Hepatocyte (in vitro differentiated cells): ENCODE measurements around the gene MBD5. TPM values are rescaled to one million over a fixed set of nuclear protein-coding genes. Genes with fewer than 3 reads are reported as not detected.
"Not testable (repeated sequence)": the region's sequence is repeated elsewhere in the genome, so short reads cannot be mapped to it uniquely, and the experiment has no call there.

Experiments used
- DNase-seq: peaks from one replicate; pipeline ENCODE4 v3.0.0-alpha.2; 2016; ENCODE audit warnings: low spot score
- H2AFZ ChIP-seq: fragments of 200-600 bp; sonication (generic); 2 replicates; pipeline ENCODE4 v1.6.0; 2016; ENCODE audit warnings: antibody characterized with exemption, mild to moderate bottlenecking
- H3K27ac ChIP-seq: fragments of 200-600 bp; sonication (generic); 2 replicates; pipeline ENCODE4 v1.5.1; 2016; ENCODE audit warnings: mild to moderate bottlenecking
- H3K27me3 ChIP-seq: fragments of 200-600 bp; sonication (generic); 2 replicates; pipeline ENCODE4 v1.6.1; 2016
- H3K36me3 ChIP-seq: fragments of 200-600 bp; sonication (generic); replicated peaks from 2 replicates; pipeline ENCODE4 v1.5.1; 2016; ENCODE audit warnings: low read depth; ENCODE audit not compliant: insufficient read depth
- H3K4me1 ChIP-seq: fragments of 200-600 bp; sonication (generic); 2 replicates; pipeline ENCODE4 v1.5.1; 2016; ENCODE audit warnings: mild to moderate bottlenecking, moderate library complexity; ENCODE audit not compliant: insufficient read depth
- H3K4me2 ChIP-seq: fragments of 200-600 bp; sonication (generic); 2 replicates; pipeline ENCODE4 v1.6.0; 2016
- H3K4me3 ChIP-seq: fragments of 200-600 bp; sonication (generic); 2 replicates; pipeline ENCODE4 v1.5.1; 2016; ENCODE audit warnings: mild to moderate bottlenecking
- H3K79me2 ChIP-seq: fragments of 200-600 bp; sonication (generic); 2 replicates; pipeline ENCODE4 v1.6.0; 2017; ENCODE audit warnings: mild to moderate bottlenecking
- H3K9me2 ChIP-seq: fragments of 200-600 bp; sonication (generic); replicated peaks from 2 replicates; pipeline ENCODE4 v1.6.0; 2017; ENCODE audit warnings: mild to moderate bottlenecking; ENCODE audit not compliant: insufficient read depth
- H3K9me3 ChIP-seq: fragments of 200-600 bp; sonication (generic); 2 replicates; pipeline ENCODE4 v1.5.1; 2016; ENCODE audit warnings: low read depth, mild to moderate bottlenecking
- H4K20me1 ChIP-seq: fragments of 200-600 bp; sonication (generic); 2 replicates; pipeline ENCODE4 v1.6.0; 2016; ENCODE audit warnings: mild to moderate bottlenecking; ENCODE audit not compliant: insufficient read depth, poor library complexity, severe bottlenecking
- CTCF ChIP-seq: fragments of 200-600 bp; sonication (generic); IDR thresholded peaks from 2 replicates; pipeline ENCODE4 v1.5.1; 2016; ENCODE audit warnings: antibody characterized with exemption, mild to moderate bottlenecking; ENCODE audit not compliant: poor library complexity
- EZH2 ChIP-seq: fragments of 200-600 bp; sonication (generic); IDR thresholded peaks from 2 replicates; pipeline ENCODE4 v1.6.1; 2016; ENCODE audit warnings: antibody characterized with exemption, mild to moderate bottlenecking, borderline replicate concordance
- EZH2phosphoT487 ChIP-seq: fragments of 200-600 bp; sonication (generic); IDR thresholded peaks from one replicate; pipeline ENCODE4 v1.6.1; 2018; ENCODE audit warnings: antibody characterized with exemption, mild to moderate bottlenecking, low read depth, moderate library complexity; ENCODE audit not compliant: unreplicated experiment, severe bottlenecking
- WGBS: methylation state at CpG from one replicate; pipeline ENCODE4 v1.1.6; 2016; ENCODE audit warnings: low lambda C conversion rate; ENCODE audit errors: missing lambda C conversion rate; 5-methylcytosine and 5-hydroxymethylcytosine counted together
- polyA plus RNA-seq: library from polyadenylated mRNA; unstranded; fragments of >200 nt; fragmentation: Nextera tagmentation; extraction: Ambion mirVana; gene quantifications from 2 replicates; pipeline ENCODE4 v1.2.1, GENCODE V29; 2016
- total RNA-seq: library from RNA; depleted of rRNA; stranded (reverse); fragments of >200 nt; gene quantifications from 2 replicates; pipeline ENCODE4 v1.2.3, GENCODE V29; 2014

MBD5 gene
- total and polyA plus RNA-seq, 2 experiments from 2014 or later, result 20.9 to 36.2 TPM

GRCh38 chr2:147980940-147981528 is 39.9 kb upstream of the MBD5 start:
- no peaks in the 10 kb centered on the region for H3K4me1 ChIP-seq
- 93% methylated on average over 5 of the region's 5 CpGs for WGBS
- H2AFZ ChIP-seq, result no peak overlapping the region
- TF ChIP-seq CTCF, result no peak
- no peak for TF ChIP-seq EZH2phosphoT487
- TF ChIP-seq EZH2, result no peak
- H3K4me3 ChIP-seq, result no peak overlapping the region
- H3K9me2 ChIP-seq, result no peaks in the 10 kb centered on the region
- peaks cover 9% of the 10 kb centered on the region for H3K9me3 ChIP-seq
- no peaks in the 10 kb centered on the region for H3K27me3 ChIP-seq
- no peak overlapping the region for H3K4me2 ChIP-seq
- peaks cover 95% of the 10 kb centered on the region for H3K79me2 ChIP-seq
- DNase-seq, result no peak
- H3K27ac ChIP-seq, result no peak overlapping the region
- peaks cover 2% of the 10 kb centered on the region for H4K20me1 ChIP-seq
- no peaks in the 10 kb centered on the region for H3K36me3 ChIP-seq

DNA sequence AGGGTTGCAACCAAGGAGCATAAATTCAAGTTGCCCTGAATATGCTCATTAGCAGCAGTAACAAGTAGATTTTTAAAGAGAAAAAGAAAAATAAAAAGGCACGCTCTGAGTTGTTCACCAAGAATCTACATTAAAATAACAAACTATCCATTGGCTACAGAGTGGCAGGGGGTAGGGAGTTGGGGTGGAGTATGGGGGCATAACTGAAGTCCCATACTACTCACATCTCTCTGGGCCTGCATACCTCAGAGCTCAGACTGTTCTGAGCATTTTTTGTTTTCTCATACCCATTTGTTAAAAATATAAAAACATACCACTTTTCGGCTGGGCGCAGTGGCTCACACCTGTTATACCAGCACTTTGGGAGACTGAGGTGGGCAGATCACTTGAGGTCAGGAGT is 31.8 kb upstream of the MBD5 start:
- H3K79me2 ChIP-seq, result peaks cover 94% of the 10 kb centered on the region
- H3K27me3 ChIP-seq, result no peaks in the 10 kb centered on the region
- H3K4me2 ChIP-seq, result no peak overlapping the region
- H3K9me3 ChIP-seq, result no peaks in the 10 kb centered on the region
- H2AFZ ChIP-seq, result no peak overlapping the region
- H3K36me3 ChIP-seq, result no peaks in the 10 kb centered on the region
- 97% methylated on average over 3 of the region's 3 CpGs for WGBS
- H3K4me1 ChIP-seq, result no peaks in the 10 kb centered on the region
- TF ChIP-seq CTCF (no peak), EZH2phosphoT487 (no peak), EZH2 (no peak)
- no peak overlapping the region for H3K27ac ChIP-seq
- H3K9me2 ChIP-seq, result no peaks in the 10 kb centered on the region
- H4K20me1 ChIP-seq, result peaks cover 19% of the 10 kb centered on the region
- no peak overlapping the region for H3K4me3 ChIP-seq
- no peak for DNase-seq

- H3K27me3 ChIP-seq, result no peaks in the 10 kb centered on the region
- H3K79me2 ChIP-seq, result peaks cover 94% of the 10 kb centered on the region
- TF ChIP-seq CTCF, result peak; percentile 87
- no peak for TF ChIP-seq EZH2phosphoT487
- H3K9me2 ChIP-seq, result no peaks in the 10 kb centered on the region
- no peaks in the 10 kb centered on the region for H3K36me3 ChIP-seq
- H3K9me3 ChIP-seq, result no peaks in the 10 kb centered on the region
- no peak overlapping the region for H2AFZ ChIP-seq
- DNase-seq, result peak; percentile 53
- H4K20me1 ChIP-seq, result peaks cover 19% of the 10 kb centered on the region
- H3K4me2 ChIP-seq, result no peak overlapping the region
- no peak overlapping the region for H3K4me3 ChIP-seq
- H3K4me1 ChIP-seq, result no peaks in the 10 kb centered on the region
- no peak overlapping the region for H3K27ac ChIP-seq
- 59% methylated on average over 4 of the region's 4 CpGs for WGBS
These were observed 31.0 kb upstream of the MBD5 start for GRCh38 chr2:147989809-147990403.

DNA sequence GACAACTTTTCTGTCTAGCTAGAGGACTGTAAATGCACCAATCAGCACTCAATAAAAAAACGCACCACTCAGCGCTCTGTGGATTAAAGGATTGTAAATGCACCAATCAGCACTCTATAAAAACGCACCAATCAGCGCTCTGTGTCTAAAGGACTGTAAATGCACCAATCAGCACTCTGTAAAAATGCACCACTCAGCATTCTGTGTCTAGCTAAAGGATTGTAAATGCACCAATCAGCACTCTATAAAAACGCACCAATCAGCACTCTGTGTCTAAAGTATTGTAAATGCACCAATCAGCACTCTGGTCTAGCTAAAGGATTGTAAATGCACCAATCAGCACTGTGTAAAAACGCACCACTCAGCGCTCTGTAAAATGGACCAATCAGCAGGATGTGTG is 25.9 kb upstream of the MBD5 start:
- peaks cover 16% of the 10 kb centered on the region for H4K20me1 ChIP-seq
- H3K9me2 ChIP-seq, H3K27me3 ChIP-seq, H2AFZ ChIP-seq, H3K27ac ChIP-seq, H3K4me1 ChIP-seq, H3K4me3 ChIP-seq, H3K36me3 ChIP-seq, DNase-seq, H3K9me3 ChIP-seq, H3K4me2 ChIP-seq: not testable (repeated sequence)
- peaks cover 99% of the 10 kb centered on the region for H3K79me2 ChIP-seq
- WGBS, result 98% methylated on average over 7 of the region's 7 CpGs
